HepG2 (cell line): ENCODE measurements around the gene ST13. TPM values are rescaled to one million over a fixed set of nuclear protein-coding genes. Genes with fewer than 3 reads are reported as not detected.

ENCODE experiments used
- ARID2 ChIP-seq: sonication (generic); formaldehyde crosslinking; IDR thresholded peaks from 2 replicates; pipeline ENCODE4 v1.8.1; 2022; ENCODE audit warnings: mild to moderate bottlenecking, missing genetic modification reagents, borderline replicate concordance
- ARID4A ChIP-seq: sonication (generic); formaldehyde crosslinking; IDR thresholded peaks from 2 replicates; pipeline ENCODE4 v1.5.0; 2020; ENCODE audit warnings: mild to moderate bottlenecking, missing genetic modification reagents, borderline replicate concordance
- EEA1 ChIP-seq: sonication (generic); formaldehyde crosslinking; IDR thresholded peaks from 2 replicates; pipeline ENCODE4 v1.5.1; 2020; ENCODE audit warnings: mild to moderate bottlenecking, missing genetic modification reagents, borderline replicate concordance
- HDAC2 ChIP-seq: sonication (generic); formaldehyde crosslinking; IDR thresholded peaks from 2 replicates; pipeline ENCODE4 v1.4.0; 2020; ENCODE audit warnings: missing genetic modification reagents
- IKZF5 ChIP-seq: IDR thresholded peaks from 2 replicates; pipeline ENCODE4 v1.6.1; 2018; ENCODE audit warnings: missing genetic modification reagents, mild to moderate bottlenecking, missing compliant biosample characterization
- KDM6A ChIP-seq: IDR thresholded peaks from 2 replicates; pipeline ENCODE4 v1.6.1; 2016; ENCODE audit warnings: low read depth
- KMT2B ChIP-seq: IDR thresholded peaks from 2 replicates; pipeline ENCODE4 v1.6.1; 2016; ENCODE audit warnings: missing genetic modification reagents, missing compliant biosample characterization
- MAX ChIP-seq: IDR thresholded peaks from 2 replicates; pipeline ENCODE4 v1.6.1; 2012; ENCODE audit warnings: inconsistent platforms
- MEIS2 ChIP-seq: sonication (generic); formaldehyde crosslinking; IDR thresholded peaks from 2 replicates; pipeline ENCODE4 v1.9.0; 2021; ENCODE audit warnings: mild to moderate bottlenecking, missing genetic modification reagents
- NFKB2 ChIP-seq: sonication (generic); formaldehyde crosslinking; IDR thresholded peaks from 2 replicates; pipeline ENCODE4 v1.4.0; 2020; ENCODE audit warnings: missing genetic modification reagents, borderline replicate concordance
- PPARG ChIP-seq: conservative IDR thresholded peaks from 2 replicates; pipeline ENCODE4 v1.6.1; 2016; ENCODE audit warnings: missing biosample characterization, missing genetic modification reagents
- PTBP1 ChIP-seq: fragments of 200-400 bp; formaldehyde crosslinking; IDR thresholded peaks from 2 replicates; pipeline ENCODE4 v1.6.1; 2018; ENCODE audit warnings: low read length, low read depth; ENCODE audit not compliant: poor library complexity, severe bottlenecking
- SRSF1 ChIP-seq: fragments of 200-400 bp; formaldehyde crosslinking; optimal IDR thresholded peaks from 2 replicates; pipeline ENCODE3; 2017; ENCODE audit warnings: mild to moderate bottlenecking, low read depth, low read length, moderate library complexity
- U2AF2 ChIP-seq: fragments of 200-400 bp; formaldehyde crosslinking; IDR thresholded peaks from 2 replicates; pipeline ENCODE4 v1.6.1; 2017; ENCODE audit warnings: low read depth, mild to moderate bottlenecking, low read length
- ZBTB14 ChIP-seq: sonication (generic); formaldehyde crosslinking; IDR thresholded peaks from 2 replicates; pipeline ENCODE4 v1.4.0; 2020; ENCODE audit warnings: missing genetic modification reagents
- ZFP1 ChIP-seq: IDR thresholded peaks from 2 replicates; pipeline ENCODE4 v1.6.1; 2016
- ZMAT5 ChIP-seq: sonication (generic); formaldehyde crosslinking; IDR thresholded peaks from 2 replicates; pipeline ENCODE4 v1.5.0; 2020; ENCODE audit warnings: mild to moderate bottlenecking, low read depth, missing genetic modification reagents, borderline replicate concordance
- ZNF160 ChIP-seq: sonication (generic); formaldehyde crosslinking; IDR thresholded peaks from 2 replicates; pipeline ENCODE4 v1.8.0; 2022; ENCODE audit warnings: mild to moderate bottlenecking, inconsistent platforms, missing genetic modification reagents
- ZNF30 ChIP-seq: sonication (generic); formaldehyde crosslinking; IDR thresholded peaks from 2 replicates; pipeline ENCODE4 v1.5.0; 2020; ENCODE audit warnings: mild to moderate bottlenecking, missing genetic modification reagents
- ZNF674 ChIP-seq: sonication (generic); formaldehyde crosslinking; IDR thresholded peaks from 2 replicates; pipeline ENCODE4 v1.5.0; 2020; ENCODE audit warnings: low read depth, mild to moderate bottlenecking, missing genetic modification reagents
- ZNF737 ChIP-seq: sonication (generic); formaldehyde crosslinking; IDR thresholded peaks from 2 replicates; pipeline ENCODE4 v1.5.0; 2020; ENCODE audit warnings: missing genetic modification reagents, mild to moderate bottlenecking, borderline replicate concordance
- ZNF782 ChIP-seq: sonication (generic); formaldehyde crosslinking; IDR thresholded peaks from 2 replicates; pipeline ENCODE4 v1.4.0; 2020; ENCODE audit warnings: missing genetic modification reagents, mild to moderate bottlenecking, borderline replicate concordance
- polyA plus RNA-seq, 8 experiments: library from polyadenylated mRNA; depleted of rRNA in 3 of 8; stranded (reverse) in 7 of 8; unstranded in 1 of 8; fragments of >200 nt; fragmentation: Illumina TruSeq in 4 of 8; extraction: Trizol in 4 of 8; gene quantifications; 2 replicates each; pipeline versions ENCODE4 v1.2.1 to v1.2.3, GENCODE V29; 2011 to 2016; ENCODE audit warnings: low read depth in 4 of 8, missing spikeins in 1 of 8, mixed read lengths in 1 of 8; ENCODE audit not compliant: insufficient read depth in 1 of 8
- total RNA-seq, 5 experiments: library from RNA; depleted of rRNA; stranded (reverse); fragments of >200 nt; fragmentation: Illumina TruSeq; extraction: Trizol; gene quantifications; 2 replicates each; pipeline ENCODE4 v1.2.3, GENCODE V29; 2016; ENCODE audit warnings: low read depth in 1 of 5

Gene ST13
- total and polyA plus RNA-seq, 2 of the 13 experiments (the other 11 are each of a cell fraction or from before 2014, with no cell fraction given), result 110 to 274 TPM

- peak; percentile 54; the same call in 1 of the 2 replicates for TF ChIP-seq MEIS2 (CRISPR knock-in tag)
- TF ChIP-seq PTBP1, result peak; percentile 77
- TF ChIP-seq ZNF30, result peak; percentile 87; the same call in 1 of the 2 replicates
- no peak for TF ChIP-seq ZNF737 (CRISPR knock-in tag)
- peak; percentile 84 for TF ChIP-seq SRSF1
- TF ChIP-seq MAX, result peak; percentile 88
- no peak for TF ChIP-seq ARID2
- TF ChIP-seq ZFP1 (CRISPR knock-in tag), result 0 out of 2 replicates have a peak, but pooled peaks have one; percentile 26
- TF ChIP-seq KDM6A (CRISPR knock-in tag), result no peak
- TF ChIP-seq EEA1 (CRISPR knock-in tag), result peak; percentile 78; the same call in 1 of the 2 replicates
- no peak for TF ChIP-seq ZMAT5
- TF ChIP-seq ZNF160 (CRISPR knock-in tag), result peak; percentile 55
- peak; percentile 10; the same call in 1 of the 2 replicates for TF ChIP-seq PPARG (CRISPR knock-in tag)
- peak; percentile 64 for TF ChIP-seq HDAC2
- peak; percentile 82 for TF ChIP-seq IKZF5 (CRISPR knock-in tag)
- TF ChIP-seq ZNF674 (CRISPR knock-in tag), result 0 out of 2 replicates have a peak, but pooled peaks have one; percentile 35
- peak; percentile 88; the same call in 1 of the 2 replicates for TF ChIP-seq ARID4A (CRISPR knock-in tag)
- TF ChIP-seq ZNF782, result 0 out of 2 replicates have a peak, but pooled peaks have one; percentile 45
- peak; percentile 83; the same call in 1 of the 2 replicates for TF ChIP-seq NFKB2
- no peak for TF ChIP-seq U2AF2
- peak; percentile 60; the same call in 1 of the 2 replicates for TF ChIP-seq ZBTB14 (CRISPR knock-in tag)
- TF ChIP-seq KMT2B (CRISPR knock-in tag), result peak; percentile 90
Observed at GRCh38 chr22:40856513-40857308, at the start of gene ST13, which contains the start of gene XPNPEP3 (continued).
